GM23248 (cell line): ENCODE data around the gene C5. TPM values are rescaled to one million over a fixed set of nuclear protein-coding genes. Genes with fewer than 3 reads are reported as not detected.

ENCODE experiments used
- DNase-seq: peaks from one replicate; pipeline ENCODE4 v3.0.0-alpha.2; 2015
- H2AFZ ChIP-seq: fragments of 200-600 bp; sonication (generic); 2 replicates; pipeline ENCODE4 v1.6.1; 2016; ENCODE audit warnings: antibody characterized with exemption
- H3F3A ChIP-seq: fragments of 200-600 bp; sonication (generic); 2 replicates; pipeline ENCODE4 v1.6.1; 2016; ENCODE audit warnings: mild to moderate bottlenecking, antibody characterized with exemption, mixed run types; ENCODE audit not compliant: insufficient read depth
- H3K27ac ChIP-seq: fragments of 200-600 bp; sonication (generic); 2 replicates; pipeline ENCODE4 v1.5.1; 2016; ENCODE audit warnings: mild to moderate bottlenecking
- H3K27me3 ChIP-seq: fragments of 200-600 bp; sonication (generic); replicated peaks from 2 replicates; pipeline ENCODE4 v1.6.1; 2016; ENCODE audit warnings: mild to moderate bottlenecking; ENCODE audit not compliant: insufficient read depth
- H3K36me3 ChIP-seq: fragments of 200-600 bp; sonication (generic); 2 replicates; pipeline ENCODE4 v1.6.1; 2016; ENCODE audit warnings: low read depth, mild to moderate bottlenecking
- H3K4me1 ChIP-seq: fragments of 200-600 bp; sonication (generic); 2 replicates; pipeline ENCODE4 v1.6.1; 2016; ENCODE audit warnings: mild to moderate bottlenecking; ENCODE audit not compliant: insufficient read depth
- H3K4me2 ChIP-seq: fragments of 200-600 bp; sonication (generic); one replicate; pipeline ENCODE4 v1.6.1; 2016; ENCODE audit warnings: mild to moderate bottlenecking; ENCODE audit not compliant: unreplicated experiment
- H3K4me3 ChIP-seq: fragments of 200-600 bp; sonication (generic); 2 replicates; pipeline ENCODE4 v1.5.1; 2016; ENCODE audit warnings: mild to moderate bottlenecking
- H3K79me2 ChIP-seq: fragments of 200-600 bp; sonication (generic); 2 replicates; pipeline ENCODE4 v1.6.1; 2016; ENCODE audit warnings: mild to moderate bottlenecking; ENCODE audit not compliant: insufficient read depth
- H3K9ac ChIP-seq: fragments of 200-600 bp; sonication (generic); 2 replicates; pipeline ENCODE4 v1.6.1; 2016; ENCODE audit warnings: mild to moderate bottlenecking
- H3K9me2 ChIP-seq: fragments of 200-600 bp; sonication (generic); 2 replicates; pipeline ENCODE4 v1.6.1; 2016; ENCODE audit warnings: mixed run types, mild to moderate bottlenecking, moderate library complexity; ENCODE audit not compliant: insufficient read depth
- H3K9me3 ChIP-seq: fragments of 200-600 bp; sonication (generic); one replicate; pipeline ENCODE4 v1.6.1; 2017; ENCODE audit warnings: low read depth
- H4K20me1 ChIP-seq: fragments of 200-600 bp; sonication (generic); 2 replicates; pipeline ENCODE4 v1.6.0; 2016; ENCODE audit not compliant: insufficient read depth
- EZH2 ChIP-seq: fragments of 200-600 bp; sonication (generic); IDR thresholded peaks from 2 replicates; pipeline ENCODE4 v1.6.1; 2018; ENCODE audit warnings: antibody characterized with exemption, mild to moderate bottlenecking; ENCODE audit not compliant: insufficient read depth, poor library complexity, severe bottlenecking
- EZH2phosphoT487 ChIP-seq: fragments of 200-600 bp; sonication (generic); IDR thresholded peaks from 2 replicates; pipeline ENCODE4 v1.6.1; 2018; ENCODE audit warnings: antibody characterized with exemption, moderate library complexity, mild to moderate bottlenecking, low read depth; ENCODE audit not compliant: insufficient read depth
- WGBS, 2 experiments: methylation state at CpG; one replicate each; pipeline ENCODE4 v1.1.6; 2015 to 2017; ENCODE audit warnings: low lambda C conversion rate in 2 of 2, low coverage in 1 of 2; ENCODE audit errors: missing lambda C conversion rate in 2 of 2; 5-methylcytosine and 5-hydroxymethylcytosine counted together
- in situ Hi-C: fragments of 300-500 bp; cut with MboI; formaldehyde crosslinking; loops from 2 replicates; pipeline ENCODE4 v1.15.0; 2020
- polyA plus RNA-seq: library from polyadenylated mRNA; unstranded; fragments of >200 nt; fragmentation: Nextera tagmentation; extraction: Ambion mirVana; gene quantifications from 2 replicates; pipeline ENCODE4 v1.2.1, GENCODE V29; 2016
- total RNA-seq: library from RNA; depleted of rRNA; stranded (reverse); fragments of >200 nt; shearing (Covaris generic); gene quantifications from 2 replicates; pipeline ENCODE4 v1.2.3, GENCODE V29; 2014

The C5 gene
- total and polyA plus RNA-seq, 2 experiments from 2014 or later = 1.2 to 1.6 TPM

DNA sequence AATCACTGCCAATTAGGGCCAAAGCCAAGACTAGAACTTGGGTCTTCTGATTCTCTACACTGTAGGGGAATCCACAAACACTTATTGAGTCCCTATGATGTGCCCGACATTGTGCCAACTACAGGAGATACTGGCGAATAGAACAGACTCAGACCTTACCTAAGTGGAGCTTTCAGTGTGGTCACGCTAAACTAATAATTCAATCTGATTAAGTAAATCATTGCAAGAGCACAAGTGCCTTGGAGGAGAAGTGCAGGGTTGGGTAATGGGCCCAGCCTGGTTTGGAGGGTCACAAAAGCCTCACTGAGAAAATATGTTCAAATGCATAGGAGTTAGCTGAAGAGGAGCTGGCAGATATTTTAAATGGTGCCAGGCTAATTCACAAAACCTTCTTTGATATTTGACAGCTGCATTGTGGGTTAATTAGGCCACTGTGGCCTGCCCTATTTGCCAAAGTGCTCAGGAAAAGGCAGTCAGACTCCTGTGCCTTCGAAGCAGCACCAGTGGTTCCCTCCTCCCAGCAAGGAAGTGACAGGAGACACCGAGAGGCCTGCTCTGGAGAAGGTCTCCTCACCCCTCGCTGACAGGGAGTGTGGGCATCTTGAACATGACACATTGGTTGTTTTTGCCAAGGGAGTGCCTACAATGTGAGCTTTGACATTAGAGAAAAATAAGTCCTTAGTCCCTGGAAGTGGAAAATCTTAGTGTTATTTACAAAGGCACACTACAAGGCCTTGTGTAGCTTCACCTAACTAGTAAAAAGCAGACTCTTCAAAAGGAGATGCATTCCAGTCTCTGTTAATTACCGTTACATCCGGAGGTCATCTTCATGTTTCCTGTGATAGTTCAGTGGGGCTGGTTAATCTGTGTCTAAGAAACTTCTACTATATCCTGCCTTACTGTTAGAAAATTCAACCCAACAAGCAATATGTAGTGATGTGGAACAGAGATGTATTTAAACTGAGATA lies 99.4 kb downstream of the C5 start:
- WGBS, 2 experiments = 64 to 70% methylated on average over 8 of the region's 8 CpGs
- peak overlapping the region; percentile 43; the same call in 1 of the 2 replicates for H2AFZ ChIP-seq
- no peak for TF ChIP-seq EZH2

DNA sequence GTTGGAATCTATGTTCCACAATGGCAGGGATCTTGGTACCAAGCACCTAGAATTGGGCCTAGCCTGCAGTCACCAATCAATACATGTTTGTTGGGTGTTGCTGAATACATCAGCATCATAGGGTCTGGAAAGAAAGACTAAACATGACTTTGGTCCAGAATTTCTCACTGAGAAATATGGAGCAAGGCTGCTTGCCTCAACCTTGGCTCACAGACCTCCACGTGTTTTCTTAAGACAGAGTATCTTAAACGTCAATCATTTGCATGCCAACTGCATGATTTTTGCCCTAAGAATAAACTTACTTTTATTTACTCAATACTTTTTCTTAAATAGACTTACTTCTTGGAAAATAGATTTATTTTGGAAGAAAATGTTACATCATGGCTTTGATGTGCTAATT lies 100.8 kb downstream of the C5 start:
- 90 to 91% methylated on average over 2 of the region's 2 CpGs for WGBS, 2 experiments
- no peaks in the 10 kb centered on the region for H3K9me3 ChIP-seq
- H3K27ac ChIP-seq = no peak overlapping the region
- no peak overlapping the region for H3K9ac ChIP-seq
- H3F3A ChIP-seq = 0 out of 2 replicates have a peak, but pooled peaks cover 7% of the 10 kb centered on the region
- DNase-seq = no peak
- no peak overlapping the region for H2AFZ ChIP-seq
- H3K4me3 ChIP-seq = no peak overlapping the region
- no peaks in the 10 kb centered on the region for H3K9me2 ChIP-seq
- no peaks in the 10 kb centered on the region for H4K20me1 ChIP-seq
- H3K4me2 ChIP-seq = no peak overlapping the region
- H3K27me3 ChIP-seq = no peaks in the 10 kb centered on the region
- H3K79me2 ChIP-seq = no peaks in the 10 kb centered on the region
- TF ChIP-seq EZH2 = no peak
- no peak for TF ChIP-seq EZH2phosphoT487
- peaks cover 13% of the 10 kb centered on the region for H3K4me1 ChIP-seq
- in situ Hi-C loops = no loop called here
- no peaks in the 10 kb centered on the region for H3K36me3 ChIP-seq

More for the DNA sequence above, 99.4 kb downstream of the C5 start:
- H3K9me3 ChIP-seq = no peaks in the 10 kb centered on the region
- no peaks in the 10 kb centered on the region for H3K36me3 ChIP-seq
- H3K9me2 ChIP-seq = no peaks in the 10 kb centered on the region
- H4K20me1 ChIP-seq = no peaks in the 10 kb centered on the region
- in situ Hi-C loops = no loop called here
- H3K27ac ChIP-seq = no peak overlapping the region
- H3F3A ChIP-seq = 0 out of 2 replicates have a peak, but pooled peaks cover 6% of the 10 kb centered on the region
- H3K4me1 ChIP-seq = peaks cover 10% of the 10 kb centered on the region
- H3K79me2 ChIP-seq = no peaks in the 10 kb centered on the region
- H3K9ac ChIP-seq = no peak overlapping the region
- peak; percentile 8 for DNase-seq
- no peaks in the 10 kb centered on the region for H3K27me3 ChIP-seq
- no peak overlapping the region for H3K4me2 ChIP-seq
- H3K4me3 ChIP-seq = no peak overlapping the region

GRCh38 chr9:120948824-120949223 lies 101.3 kb downstream of the C5 start:
- no peak overlapping the region for H3K4me3 ChIP-seq
- H4K20me1 ChIP-seq = no peaks in the 10 kb centered on the region
- no peak overlapping the region for H3K4me2 ChIP-seq
- TF ChIP-seq EZH2 = no peak
- H3F3A ChIP-seq = 0 out of 2 replicates have a peak, but pooled peaks cover 7% of the 10 kb centered on the region
- H3K79me2 ChIP-seq = no peaks in the 10 kb centered on the region
- H3K27ac ChIP-seq = no peak overlapping the region
- H3K4me1 ChIP-seq = peaks cover 13% of the 10 kb centered on the region
- no peaks in the 10 kb centered on the region for H3K27me3 ChIP-seq
- no peak for DNase-seq
- 100% methylated on average over 1 of the region's 1 CpG for WGBS, 2 experiments
- no peaks in the 10 kb centered on the region for H3K36me3 ChIP-seq
- in situ Hi-C loops = no loop called here
- H2AFZ ChIP-seq = no peak overlapping the region
- H3K9ac ChIP-seq = no peak overlapping the region
- H3K9me3 ChIP-seq = no peaks in the 10 kb centered on the region
- no peaks in the 10 kb centered on the region for H3K9me2 ChIP-seq

DNA sequence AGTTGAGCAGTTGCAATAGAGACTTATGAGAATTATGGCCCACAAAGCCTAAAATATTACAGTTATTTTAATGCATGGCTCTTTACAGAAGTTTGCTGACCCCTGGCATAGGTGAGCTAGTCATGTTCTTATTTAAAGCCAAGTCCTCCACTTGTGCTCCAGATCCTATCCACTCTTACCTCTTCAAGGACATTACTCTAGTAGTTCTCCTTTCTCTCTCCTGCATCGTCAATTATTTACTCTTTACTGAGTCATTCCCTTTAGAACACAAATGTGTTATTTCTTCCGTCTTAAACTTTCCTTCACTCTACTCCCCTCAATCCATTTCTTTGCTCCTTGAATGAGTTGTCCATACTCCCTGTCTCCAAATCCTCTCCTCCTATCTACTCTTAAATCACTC lies 102.9 kb downstream of the C5 start:
- H3K4me1 ChIP-seq = peaks cover 16% of the 10 kb centered on the region
- WGBS, 2 experiments = 95 to 100% methylated on average over 2 of the region's 2 CpGs
- H3K27ac ChIP-seq = no peak overlapping the region

More for the DNA sequence above, 102.9 kb downstream of the C5 start:
- Histone ChIP-seq H3K9ac (no peak overlapping the region), H2AFZ (no peak overlapping the region), H3K9me2 (no peaks in the 10 kb centered on the region), H3K36me3 (no peaks in the 10 kb centered on the region), H3K27me3 (no peaks in the 10 kb centered on the region), H3K4me3 (no peak overlapping the region), H3F3A (0 out of 2 replicates have a peak, but pooled peaks cover 7% of the 10 kb centered on the region), H4K20me1 (no peaks in the 10 kb centered on the region), H3K4me2 (no peak overlapping the region), H3K79me2 (no peaks in the 10 kb centered on the region), H3K9me3 (no peaks in the 10 kb centered on the region)
- DNase-seq = no peak
- no peak for TF ChIP-seq EZH2
- TF ChIP-seq EZH2phosphoT487 = no peak
- in situ Hi-C loops = no loop called here
